Esophagus muscularis mucosa (tissue), 3 donors: Measurements from ENCODE around the gene ADAM29.

Source experiments
- CTCF ChIP-seq, 3 experiments: fragments of 200-600 bp in 2 of 3; fragments of 450-650 bp in 1 of 3; sonication (generic) in 2 of 3; IDR thresholded peaks; one replicate each; pipeline ENCODE4 v1.5.1; 2017 to 2019; ENCODE audit warnings: antibody characterized with exemption in 3 of 3, mild to moderate bottlenecking in 2 of 3, moderate library complexity in 1 of 3
- POLR2A ChIP-seq: fragments of 450-650 bp; IDR thresholded peaks from one replicate; pipeline ENCODE4 v1.6.1; 2017; ENCODE audit warnings: antibody characterized with exemption, moderate library complexity, mild to moderate bottlenecking, low read depth

DNA sequence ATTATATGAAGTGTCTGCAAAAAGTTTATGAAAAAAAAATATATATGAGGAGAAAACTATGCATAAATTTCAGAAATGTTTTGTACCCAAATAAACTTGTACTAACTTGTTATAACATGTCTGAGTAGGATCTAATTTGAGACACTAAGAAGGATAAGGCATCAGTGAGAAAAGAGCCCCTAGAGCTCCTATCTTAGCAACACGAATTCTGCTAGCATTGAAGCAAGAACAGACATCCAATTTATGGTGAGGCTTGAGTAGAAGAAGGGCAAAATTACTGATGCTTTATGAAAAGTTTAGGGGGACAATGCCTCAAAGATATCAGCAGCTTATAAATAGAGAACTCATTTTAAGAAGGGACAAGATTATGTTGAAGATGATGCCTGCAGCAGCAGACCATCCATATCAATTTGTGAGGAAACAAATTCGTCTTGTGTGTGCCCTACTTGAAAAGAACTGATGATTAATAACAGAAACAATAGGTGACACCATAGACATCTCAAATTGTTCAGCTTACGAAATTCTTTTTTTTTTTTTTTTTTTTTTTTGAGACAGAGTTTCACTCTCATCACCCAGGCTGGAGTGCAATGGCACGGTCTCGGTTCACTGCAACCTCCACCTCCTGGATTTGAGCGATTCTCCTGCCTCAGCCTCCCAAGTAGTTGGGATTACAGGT lies 35.7 kb upstream of the ADAM29 start:
- TF ChIP-seq CTCF (IDR thresholded peaks at IDR 0.05) (no peak), POLR2A (no peak)
